ENCODE results near the gene CPA1.

CPA1 gene

DNA sequence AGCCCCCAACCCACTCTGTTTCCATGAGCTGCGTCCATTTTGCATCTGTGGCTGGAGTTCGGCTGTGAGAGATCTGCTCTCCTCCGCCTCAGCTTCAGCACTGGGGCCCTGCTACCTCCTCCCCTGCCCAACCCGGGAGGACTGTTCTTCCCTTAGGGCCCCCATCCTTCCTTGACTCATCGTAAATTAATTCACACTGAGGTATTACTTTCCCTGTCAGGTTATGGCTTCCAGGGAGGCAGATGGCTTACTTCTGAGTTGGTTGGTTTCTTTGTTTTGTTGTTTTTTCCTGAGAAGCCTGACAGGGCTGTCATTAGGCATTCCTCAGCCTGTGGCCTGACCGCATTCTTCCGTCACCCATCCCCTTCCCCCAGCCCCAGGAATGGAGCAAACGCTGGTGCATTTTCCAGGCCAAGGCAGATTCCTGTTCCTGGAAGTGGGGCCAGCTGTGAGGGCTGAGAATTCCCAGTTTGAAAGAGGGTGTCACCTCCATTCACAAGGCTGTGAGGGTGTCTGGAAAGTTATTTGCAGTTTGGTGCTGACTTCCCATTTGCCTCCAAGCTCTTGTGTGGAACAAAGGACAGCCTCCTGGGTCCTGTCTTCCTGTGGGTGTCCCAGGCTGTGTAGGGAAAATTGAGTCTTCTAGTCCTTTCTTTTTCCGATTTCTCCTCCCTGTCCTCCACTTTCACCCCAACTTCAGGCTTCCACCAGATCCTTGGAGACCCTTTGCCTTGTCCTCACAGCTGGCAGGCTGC is 24.0 kb upstream of the CPA1 start:
- DNase-seq (ENCODE audit: low read depth in 3 of 3), result no peak

DNA sequence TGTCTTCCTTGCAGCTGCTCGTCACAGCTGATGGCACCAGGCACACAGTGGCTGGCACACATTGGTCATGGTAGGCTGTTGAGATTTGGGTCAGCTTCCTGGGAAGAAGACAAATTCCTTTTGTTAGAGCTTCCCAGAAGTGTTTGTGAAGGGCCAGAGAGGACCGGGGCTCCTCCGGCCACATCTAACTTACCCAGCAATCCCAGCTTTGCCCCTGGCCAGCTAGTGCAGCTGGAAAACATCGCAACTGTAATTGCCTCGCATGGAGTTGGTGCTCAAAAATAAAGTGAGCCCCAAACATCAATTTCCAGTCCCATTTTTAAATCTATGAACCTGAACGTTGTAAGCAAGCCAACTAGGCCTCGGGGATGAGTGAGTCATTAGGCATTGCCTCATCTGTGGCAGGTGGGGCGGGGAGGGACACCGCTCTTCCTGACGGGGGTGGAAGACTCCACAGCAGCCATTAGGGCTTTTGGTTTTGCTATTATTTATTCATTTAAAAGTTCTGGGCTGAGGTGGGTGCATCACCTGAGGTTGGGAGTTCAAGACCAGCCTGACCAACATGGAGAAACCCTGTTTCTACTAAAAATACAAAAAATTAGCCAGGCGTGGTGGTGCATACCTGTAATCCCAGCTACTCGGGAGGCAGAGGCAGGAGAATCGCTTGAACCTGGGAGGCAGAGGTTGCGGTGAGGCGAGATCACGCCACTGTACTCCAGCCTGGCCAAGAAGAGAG is 23.2 kb upstream of the CPA1 start:
- peak in 1 of 3 experiments; percentile 18 for DNase-seq (ENCODE audit: low read depth in 3 of 3)

DNA sequence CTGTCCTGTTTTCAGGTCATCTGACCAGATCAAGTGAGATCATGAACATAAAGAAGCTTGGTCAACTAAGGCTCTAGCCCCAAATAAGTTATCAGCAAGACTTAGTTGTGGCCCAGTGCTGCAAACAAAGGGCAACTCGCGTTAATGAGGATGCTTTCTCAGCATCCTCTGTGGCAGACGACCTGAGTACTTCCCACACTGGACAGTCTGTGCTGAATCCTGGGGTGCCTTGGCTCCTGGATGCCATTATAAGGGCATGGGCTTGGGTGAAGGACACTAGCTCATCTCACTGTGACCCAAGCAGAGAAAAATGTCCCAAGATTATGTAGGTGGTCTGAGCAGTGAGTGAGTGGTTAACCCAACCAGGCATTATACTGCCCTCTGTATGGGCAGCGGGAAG is 21.8 kb upstream of the CPA1 start:
- DNase-seq (ENCODE audit: low read depth in 3 of 3), result no peak

DNA sequence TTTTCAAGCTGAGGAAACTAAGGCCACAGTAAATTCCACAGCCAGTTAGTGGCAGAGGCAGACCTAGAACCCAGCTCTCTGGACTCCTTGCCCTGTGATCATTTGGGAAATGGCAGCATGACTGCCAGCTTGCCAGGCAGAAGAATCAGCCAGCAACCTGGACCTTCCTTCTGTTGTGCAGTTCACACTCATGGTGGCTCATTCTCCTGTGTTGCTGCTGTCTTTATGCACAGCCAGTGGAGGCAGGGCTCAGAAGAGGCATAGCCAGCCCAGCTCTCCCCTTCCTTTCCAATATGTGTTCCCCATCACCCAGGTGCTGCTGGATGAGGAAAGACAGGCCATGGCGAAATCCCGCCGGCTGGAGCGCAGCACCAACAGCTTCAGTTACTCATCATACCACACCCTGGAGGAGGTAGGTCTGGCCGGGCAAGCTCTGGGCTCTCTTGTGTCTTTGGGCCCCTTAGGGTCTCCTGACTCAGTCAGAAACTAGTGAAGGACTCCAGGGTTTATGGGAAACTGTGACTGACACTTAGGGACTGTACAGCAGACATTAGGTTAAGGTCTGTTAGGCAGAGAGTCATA is 20.9 kb upstream of the CPA1 start:
- no peak for DNase-seq (ENCODE audit: low read depth in 3 of 3)

DNA sequence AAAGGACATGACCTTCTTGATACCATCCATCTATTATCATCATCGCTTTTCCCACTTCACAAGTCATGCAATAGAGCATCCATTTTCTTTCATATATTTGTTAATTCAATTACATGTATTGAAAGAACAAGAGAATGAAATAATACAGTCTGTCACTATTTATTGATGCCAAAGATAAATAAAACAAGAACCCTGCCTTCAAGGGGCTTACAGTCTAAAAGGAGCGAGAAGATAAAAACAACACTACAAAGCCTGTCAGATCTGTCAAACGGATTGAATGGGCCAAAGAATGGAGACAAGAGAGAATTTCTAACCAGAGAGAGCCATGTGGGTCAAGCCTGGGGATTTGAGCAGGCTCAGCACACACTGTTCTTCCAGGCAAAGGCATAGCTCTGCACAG is 19.8 kb upstream of the CPA1 start:
- DNase-seq (ENCODE audit: low read depth in 3 of 3), result no peak

DNA sequence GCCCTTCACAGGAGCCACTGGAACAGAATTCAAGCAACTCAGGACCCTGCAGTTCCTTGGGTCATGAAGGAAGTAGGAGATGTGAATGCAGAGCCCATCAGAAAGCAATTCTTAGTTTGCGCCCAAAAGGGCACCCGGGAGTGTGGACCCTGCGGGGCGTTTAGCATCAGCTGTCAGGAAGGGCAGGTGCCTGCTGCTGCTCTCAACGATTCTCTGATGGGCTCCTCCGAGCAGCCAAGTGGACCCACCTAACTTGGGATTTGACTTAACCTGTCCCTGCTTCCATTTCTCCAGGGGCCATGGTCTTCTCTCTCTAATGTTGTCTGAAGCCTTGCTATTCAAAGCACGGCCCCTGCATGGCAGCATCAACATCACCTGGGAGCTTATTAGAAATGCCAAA is 18.6 kb upstream of the CPA1 start:
- DNase-seq (ENCODE audit: low read depth in 3 of 3), result no peak

DNA sequence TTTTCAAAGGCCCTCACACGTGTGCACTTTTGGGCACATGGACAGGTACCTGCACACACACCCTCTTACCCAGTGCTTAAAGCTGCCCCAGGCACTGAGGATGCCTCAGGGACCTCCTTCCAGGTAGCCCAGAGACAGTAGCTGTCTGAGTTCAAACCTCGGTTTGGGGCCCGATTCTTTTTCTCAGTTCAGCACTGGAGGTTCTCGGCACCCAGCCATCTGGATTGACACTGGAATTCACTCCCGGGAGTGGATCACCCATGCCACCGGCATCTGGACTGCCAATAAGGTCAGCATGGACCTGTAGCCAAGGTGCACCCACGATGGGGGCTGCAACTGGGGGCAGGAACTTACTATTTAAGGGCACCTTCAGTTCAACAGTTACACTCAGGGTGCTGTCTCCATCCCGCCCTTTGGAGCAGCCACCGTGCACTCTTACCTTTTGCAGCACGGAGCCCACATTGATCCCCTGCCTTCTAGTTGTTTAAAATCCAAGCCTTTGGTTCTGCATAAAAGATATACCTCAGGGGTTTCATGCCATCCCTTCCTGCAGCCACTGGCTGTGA is 18.0 kb upstream of the CPA1 start:
- DNase-seq (ENCODE audit: low read depth in 3 of 3), result no peak

DNA sequence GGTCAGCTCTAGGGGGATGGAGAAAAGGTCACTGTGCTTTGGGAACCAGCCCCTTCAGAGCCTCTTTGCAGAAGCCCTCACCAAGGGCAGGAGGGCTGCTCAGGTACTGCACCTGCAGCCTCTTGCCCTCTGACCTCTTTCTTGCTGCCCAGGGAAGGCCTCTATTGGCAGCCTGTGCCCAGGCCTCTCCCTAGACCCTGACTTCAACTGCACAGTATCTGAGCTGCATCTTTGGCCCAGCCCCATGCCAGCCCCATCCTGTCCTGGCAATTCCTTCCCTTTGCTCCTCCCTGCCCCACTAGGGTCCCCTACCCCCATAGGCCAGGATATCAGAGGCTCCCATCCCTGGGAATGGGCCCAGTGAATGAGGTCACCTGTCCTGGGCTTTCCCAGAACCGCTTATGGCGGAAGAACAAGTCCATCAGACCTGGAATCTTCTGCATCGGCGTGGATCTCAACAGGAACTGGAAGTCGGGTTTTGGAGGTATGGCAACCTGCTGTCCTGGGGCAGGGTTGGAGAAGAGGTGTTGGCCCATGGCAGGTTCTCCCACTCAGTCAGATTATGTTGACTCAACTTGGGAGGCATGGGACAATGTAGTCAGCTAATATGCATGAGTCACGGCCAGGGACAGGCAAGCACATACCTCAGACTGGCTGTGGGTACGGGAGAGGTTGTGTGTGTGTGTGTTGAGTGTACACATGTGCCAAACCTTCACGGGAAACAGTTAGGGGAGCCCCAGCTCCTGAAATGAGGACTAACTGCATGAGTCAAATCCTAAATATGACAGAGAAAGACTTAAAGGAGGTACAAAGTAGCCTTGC is 17.1 kb upstream of the CPA1 start:
- DNase-seq (ENCODE audit: low read depth in 3 of 3), result peak in 2 of 3 experiments; percentile 11 to 55

DNA sequence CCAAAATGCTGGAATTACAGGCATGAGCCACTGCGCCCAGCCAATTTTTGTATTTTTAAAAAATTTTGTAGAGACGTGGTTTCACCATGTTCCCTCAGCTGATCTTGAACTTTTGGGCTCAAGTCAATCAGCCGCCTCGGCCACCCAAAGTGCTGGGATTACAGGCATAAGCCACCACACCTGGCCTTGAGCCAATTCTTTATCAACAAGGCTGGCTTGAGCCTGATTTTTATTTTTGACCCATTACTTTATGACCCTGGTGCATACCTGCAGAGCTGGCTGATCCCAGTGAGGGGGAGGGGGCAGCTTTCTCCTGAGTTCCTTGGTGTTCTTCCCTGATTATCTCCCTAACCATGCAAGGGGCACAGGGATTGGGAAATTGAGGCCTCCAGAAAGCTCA is 15.8 kb upstream of the CPA1 start:
- no peak for DNase-seq (ENCODE audit: low read depth in 3 of 3)

DNA sequence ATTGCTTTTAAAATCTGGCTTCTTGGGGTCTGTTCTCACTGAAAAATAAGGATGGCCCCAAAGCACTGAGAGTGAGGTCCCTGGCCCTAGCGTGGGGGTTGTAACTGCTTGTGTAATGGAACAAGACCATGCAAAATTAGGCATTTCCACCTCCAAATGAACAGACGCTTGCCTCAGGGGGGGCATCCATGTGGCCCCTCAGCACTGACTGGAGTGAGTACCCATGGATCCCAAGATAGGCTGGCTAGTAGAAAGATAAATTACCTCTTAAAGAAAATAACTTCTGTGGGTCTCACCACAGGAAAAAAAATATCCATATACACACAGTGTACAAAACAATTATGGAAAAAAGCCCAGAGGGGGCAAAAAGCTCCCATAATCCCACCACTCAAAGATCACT is 15.2 kb upstream of the CPA1 start:
- no peak for DNase-seq (ENCODE audit: low read depth in 3 of 3)

DNA sequence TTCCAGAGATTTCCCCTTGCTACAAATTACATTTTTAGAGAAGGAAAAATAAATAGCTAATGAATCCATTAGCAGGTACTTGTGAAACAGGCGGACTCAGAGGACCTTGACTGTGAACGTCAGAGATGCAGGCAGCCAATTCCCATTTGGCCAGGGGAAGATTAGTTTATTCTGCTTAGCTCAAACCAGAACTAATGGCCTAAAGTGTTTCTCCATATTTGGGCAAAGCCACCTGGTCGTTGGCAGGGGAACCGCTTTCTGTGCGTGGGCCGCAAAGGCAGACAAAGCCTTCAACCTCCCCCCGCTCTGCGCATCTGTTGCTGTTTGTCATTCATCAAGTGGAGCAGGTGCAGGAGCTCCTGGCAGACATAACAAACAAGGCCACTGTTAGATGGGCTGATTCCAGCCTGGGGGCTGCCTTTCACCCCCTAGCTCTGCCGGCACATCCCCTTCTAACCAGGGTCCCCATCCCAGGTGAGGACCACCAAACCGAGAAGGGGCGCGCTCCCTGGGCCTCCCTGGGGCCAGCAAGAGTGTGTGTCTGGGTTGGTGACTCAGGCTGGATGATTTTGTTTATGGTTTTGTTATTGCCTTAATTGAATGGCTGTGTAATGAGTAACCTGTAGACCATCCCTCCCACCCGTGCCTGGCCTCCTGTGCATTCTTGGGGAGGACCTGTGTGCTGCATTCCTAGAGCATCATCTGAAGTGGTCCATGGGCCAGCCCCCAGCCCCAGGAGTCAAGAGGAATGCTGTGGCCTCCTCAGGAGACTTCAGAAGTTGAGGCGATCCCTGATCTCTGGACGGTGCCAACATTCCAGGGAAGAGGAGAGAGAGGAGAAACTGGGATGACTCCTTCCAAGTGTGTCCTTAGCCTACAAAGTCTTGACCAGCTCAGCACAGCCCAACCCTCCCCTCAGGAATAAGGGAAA is 14.5 kb upstream of the CPA1 start:
- peak in 1 of 3 experiments; percentile 31 for DNase-seq (ENCODE audit: low read depth in 3 of 3)

DNA sequence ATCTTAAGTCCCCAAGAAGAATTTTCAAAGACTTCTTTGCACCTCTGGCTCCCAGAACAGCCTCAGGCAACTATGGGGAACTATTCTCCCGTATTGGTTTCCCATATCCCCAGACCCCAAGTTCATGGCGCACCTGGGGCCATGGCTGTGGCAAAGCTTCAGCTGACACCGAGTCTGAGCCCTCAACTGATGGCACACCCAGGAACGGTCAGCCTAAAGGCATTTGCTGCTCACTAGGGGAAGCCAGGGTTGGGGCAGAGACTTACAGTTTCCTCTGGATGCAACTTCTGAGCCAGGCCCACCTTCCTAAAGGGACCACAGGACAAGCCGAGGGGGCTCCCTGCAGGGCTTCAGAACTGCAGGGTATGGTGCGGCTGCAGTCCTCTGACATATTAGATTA is 13.7 kb upstream of the CPA1 start:
- no peak for DNase-seq (ENCODE audit: low read depth in 3 of 3)

DNA sequence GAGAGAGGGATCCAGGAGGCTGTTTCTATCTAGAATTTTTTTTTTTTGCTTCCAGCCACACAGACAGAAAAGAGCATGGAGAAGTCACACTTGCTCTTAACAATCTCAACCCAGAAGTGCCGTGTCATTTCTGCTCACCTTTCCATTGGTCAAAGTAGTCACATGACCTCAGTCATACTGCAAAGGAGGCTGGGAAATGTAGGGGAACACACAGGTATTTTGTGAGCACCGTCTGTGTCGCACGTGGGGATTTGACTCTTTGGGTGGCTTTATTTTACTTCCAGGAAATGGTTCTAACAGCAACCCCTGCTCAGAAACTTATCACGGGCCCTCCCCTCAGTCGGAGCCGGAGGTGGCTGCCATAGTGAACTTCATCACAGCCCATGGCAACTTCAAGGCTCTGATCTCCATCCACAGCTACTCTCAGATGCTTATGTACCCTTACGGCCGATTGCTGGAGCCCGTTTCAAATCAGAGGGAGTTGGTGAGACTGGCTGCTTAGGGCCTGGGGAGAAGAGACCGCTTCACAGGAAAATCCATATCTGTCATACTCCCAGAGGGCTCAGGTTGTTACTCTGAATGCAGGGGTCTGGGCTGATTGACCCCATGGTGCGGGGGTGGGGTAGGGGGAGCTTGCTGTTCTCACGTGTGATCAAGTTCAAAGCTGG is 13.1 kb upstream of the CPA1 start:
- no peak for DNase-seq (ENCODE audit: low read depth in 3 of 3)

DNA sequence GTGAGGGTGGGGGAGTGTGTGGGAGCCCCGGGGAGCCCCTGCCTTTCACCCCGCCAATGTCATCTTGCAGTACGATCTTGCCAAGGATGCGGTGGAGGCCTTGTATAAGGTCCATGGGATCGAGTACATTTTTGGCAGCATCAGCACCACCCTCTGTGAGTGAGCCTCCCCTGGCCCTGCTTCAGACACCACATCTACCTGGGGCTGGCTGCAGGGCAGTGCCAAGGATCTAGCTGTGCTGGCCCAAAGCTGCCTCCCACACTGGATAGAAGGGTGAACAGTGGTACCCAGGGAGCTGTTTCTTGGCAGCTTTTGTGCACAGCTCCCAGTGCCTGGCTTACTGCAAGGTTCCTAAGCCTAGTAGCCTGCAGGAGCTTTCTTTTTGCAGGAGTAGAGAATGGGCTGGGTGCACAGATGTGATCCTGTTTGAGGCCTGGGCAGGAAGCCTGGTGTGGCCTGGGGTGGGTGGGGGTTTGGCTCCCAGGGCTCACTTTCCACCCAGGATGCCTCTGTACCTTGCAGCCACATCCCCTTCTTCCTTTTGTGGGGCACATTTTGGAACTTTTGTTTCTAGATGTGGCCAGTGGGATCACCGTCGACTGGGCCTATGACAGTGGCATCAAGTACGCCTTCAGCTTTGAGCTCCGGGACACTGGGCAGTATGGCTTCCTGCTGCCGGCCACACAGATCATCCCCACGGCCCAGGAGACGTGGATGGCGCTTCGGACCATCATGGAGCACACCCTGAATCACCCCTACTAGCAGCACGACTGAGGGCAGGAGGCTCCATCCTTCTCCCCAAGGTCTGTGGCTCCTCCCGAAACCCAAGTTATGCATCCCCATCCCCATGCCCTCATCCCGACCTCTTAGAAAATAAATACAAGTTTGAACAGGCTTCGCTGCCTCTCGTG is 12.2 kb upstream of the CPA1 start:
- no peak for DNase-seq (ENCODE audit: low read depth in 3 of 3)

DNA sequence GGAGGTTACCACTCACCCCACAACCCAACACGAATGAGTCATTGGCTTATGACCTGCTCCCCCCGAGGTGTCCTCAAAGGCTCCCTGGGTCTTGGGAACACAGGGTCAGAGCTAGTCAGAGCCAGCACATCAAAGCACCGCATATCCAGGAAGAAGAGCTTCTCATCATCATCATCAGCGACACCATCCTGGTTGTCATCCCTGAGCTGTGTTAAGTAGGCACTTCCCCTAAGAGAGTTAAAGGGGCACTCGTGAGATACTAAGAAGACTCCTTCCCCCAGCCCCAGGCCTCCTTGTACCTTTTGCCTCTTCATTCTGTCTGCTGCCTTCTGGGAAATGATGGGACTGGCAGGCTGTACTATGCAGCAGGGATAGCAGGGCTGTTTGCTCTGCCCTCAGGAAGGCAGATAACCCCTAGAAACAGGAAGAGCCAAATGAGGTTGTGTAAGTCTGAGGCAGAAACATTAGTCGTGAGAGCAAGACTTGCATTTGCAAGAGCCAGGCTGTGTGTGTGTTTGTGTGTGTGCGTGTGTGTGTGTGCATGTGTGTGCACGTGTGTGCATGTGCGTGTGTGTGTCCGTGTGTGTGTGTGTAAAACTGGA is 11.1 kb upstream of the CPA1 start:
- no peak for DNase-seq (ENCODE audit: low read depth in 3 of 3)

DNA sequence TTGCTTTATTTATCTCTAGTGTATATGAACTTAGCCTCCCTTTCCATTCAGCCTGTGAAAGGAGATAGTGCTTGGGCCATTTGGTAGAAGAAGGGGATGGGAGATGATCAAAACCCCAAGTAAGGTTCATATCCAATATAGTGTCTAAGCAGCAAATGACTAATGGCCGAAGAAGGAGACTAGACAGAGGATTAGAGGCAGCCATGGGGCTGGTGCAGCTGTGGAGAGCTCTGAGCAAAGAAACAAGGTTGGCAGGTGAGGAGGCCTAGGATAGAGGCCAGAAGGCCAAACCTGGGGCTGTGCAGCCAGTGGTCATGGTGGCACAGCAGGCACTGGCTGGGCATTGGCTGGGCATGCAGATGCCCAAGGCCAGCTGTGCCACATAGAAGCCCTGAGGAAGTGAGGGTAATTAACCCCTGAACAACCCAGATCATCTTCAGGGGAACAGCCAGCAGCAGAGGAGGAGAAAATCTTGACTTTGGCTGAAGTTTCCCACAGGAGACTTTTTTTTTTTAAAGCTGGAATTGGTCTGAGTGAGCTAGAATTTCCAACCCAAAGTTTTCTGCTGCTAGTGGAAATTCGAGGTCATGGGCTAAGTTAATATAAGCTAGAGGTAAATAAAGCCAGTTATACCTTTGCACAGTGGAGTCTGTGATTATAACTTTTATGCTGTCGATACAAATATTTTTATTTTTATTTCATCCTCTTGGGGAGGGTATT is 10.3 kb upstream of the CPA1 start:
- no peak for DNase-seq (ENCODE audit: low read depth in 3 of 3)

DNA sequence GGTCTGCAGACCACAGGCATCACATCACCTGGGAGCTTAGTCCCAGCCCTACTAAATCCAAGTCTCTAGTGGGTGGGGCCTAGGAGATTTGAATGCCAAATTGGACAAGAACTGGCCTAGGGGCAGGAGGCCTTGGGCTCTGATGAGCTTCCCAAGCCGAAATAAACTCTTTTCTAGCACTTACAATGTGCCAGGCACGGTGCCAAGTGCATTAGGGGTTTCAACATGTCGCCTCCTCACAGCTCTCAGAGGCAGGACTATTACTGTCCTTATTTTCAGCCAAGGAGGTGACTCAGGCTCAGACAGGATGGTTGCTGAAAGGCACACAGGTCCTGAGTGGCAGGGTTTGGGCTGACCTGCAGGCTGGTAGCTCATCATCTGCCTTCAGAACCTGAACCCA is 9.2 kb upstream of the CPA1 start:
- no peak for DNase-seq (ENCODE audit: low read depth in 3 of 3)

All from stimulated activated CD4-positive, alpha-beta T cell treated with anti-CD3 and anti-CD28 coated beads, TNF-alpha, amount 100 ng/mL, for 24 hours (primary cell).